ENCODE data around the gene SKA2. TPM values are rescaled to one million over a fixed set of nuclear protein-coding genes. Genes with fewer than 3 reads are reported as not detected.
A peak's percentile ranks its signal among the peaks of the same experiment; 100 is the strongest.

Gene SKA2
- total and polyA plus RNA-seq, 4 donors = 10.5 to 29.6 (median 11.7) TPM

DNA sequence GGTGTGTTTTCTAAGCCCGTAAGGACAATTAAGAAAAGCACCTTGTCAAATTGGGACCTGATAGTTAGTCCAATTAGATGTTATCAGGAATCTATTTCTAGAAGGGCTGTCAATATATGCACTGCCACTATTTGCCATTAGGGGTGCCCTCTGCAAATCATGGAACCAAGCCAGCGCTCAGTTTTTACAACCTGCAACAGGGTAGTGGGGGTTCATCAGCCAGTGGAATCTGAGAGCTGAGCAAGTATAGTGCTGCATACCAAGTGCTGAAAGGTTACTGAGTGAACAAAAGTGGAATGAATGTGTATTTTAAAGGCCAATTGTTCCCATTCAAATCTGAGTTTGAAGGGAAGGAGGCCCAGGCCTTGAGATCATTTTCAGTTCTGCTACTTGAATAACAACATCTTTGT lies 11.0 kb upstream of the SKA2 start:
- H3K9ac ChIP-seq (ENCODE audit: low read depth in 1 of 2, low read length in 2 of 2) = no peak overlapping the region
- H3K27me3 ChIP-seq (ENCODE audit: control insufficient read depth in 4 of 4, insufficient read depth in 4 of 4, low read length in 3 of 4) = no peaks in the 10 kb centered on the region
- no peaks in the 10 kb centered on the region for H3K36me3 ChIP-seq (ENCODE audit: control insufficient read depth in 4 of 4, insufficient read depth in 3 of 4, low read depth in 1 of 4, low read length in 3 of 4)
- H3K4me1 ChIP-seq (ENCODE audit: control insufficient read depth in 4 of 4, insufficient read depth in 4 of 4, low read length in 3 of 4) = no peaks in the 10 kb centered on the region
- TF ChIP-seq, protein P1, sequence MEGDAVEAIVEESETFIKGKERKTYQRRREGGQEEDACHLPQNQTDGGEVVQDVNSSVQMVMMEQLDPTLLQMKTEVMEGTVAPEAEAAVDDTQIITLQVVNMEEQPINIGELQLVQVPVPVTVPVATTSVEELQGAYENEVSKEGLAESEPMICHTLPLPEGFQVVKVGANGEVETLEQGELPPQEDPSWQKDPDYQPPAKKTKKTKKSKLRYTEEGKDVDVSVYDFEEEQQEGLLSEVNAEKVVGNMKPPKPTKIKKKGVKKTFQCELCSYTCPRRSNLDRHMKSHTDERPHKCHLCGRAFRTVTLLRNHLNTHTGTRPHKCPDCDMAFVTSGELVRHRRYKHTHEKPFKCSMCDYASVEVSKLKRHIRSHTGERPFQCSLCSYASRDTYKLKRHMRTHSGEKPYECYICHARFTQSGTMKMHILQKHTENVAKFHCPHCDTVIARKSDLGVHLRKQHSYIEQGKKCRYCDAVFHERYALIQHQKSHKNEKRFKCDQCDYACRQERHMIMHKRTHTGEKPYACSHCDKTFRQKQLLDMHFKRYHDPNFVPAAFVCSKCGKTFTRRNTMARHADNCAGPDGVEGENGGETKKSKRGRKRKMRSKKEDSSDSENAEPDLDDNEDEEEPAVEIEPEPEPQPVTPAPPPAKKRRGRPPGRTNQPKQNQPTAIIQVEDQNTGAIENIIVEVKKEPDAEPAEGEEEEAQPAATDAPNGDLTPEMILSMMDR (IDR thresholded peaks at IDR 0.05; ENCODE audit: low read depth, low read length, missing input control) = peak; percentile 49
- TF ChIP-seq RAD21 (IDR thresholded peaks at IDR 0.05) (peak; percentile 22 to 50), HNF4A (conservative IDR thresholded peaks at IDR 0.05) (no peak)
- H3K27ac ChIP-seq (ENCODE audit: low read depth in 1 of 2, low read length in 2 of 2) = no peak overlapping the region
- 73% methylated on average over 2 of the region's 2 CpGs for WGBS
- H3K9me3 ChIP-seq (ENCODE audit: control insufficient read depth in 4 of 4, low read length in 3 of 4) = no peaks in the 10 kb centered on the region
- no peak for DNase-seq (ENCODE audit: low spot score)
- no peak overlapping the region for H3K4me3 ChIP-seq (ENCODE audit: low read depth in 1 of 3, low read length in 3 of 3)

DNA sequence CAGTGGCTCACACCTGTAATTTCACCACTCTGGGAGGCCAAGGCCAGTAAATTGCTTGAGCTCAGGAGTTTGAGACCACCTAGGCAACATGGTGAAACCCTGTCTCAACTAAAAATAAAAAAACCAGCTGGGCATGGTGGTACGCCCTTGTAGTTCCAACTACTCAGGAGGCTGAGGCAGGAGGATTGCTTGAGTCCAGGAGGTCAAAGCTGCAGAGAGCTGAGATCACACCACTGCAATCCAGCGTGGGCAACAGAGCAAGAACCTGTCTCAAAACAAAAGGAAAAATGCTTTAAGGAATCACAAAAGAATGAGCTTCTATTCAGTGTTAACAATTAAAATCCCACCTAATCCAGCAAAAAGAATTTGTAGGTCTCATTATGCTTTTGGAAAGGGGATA lies 6.5 kb upstream of the SKA2 start:
- WGBS = over 99% methylated on average over 2 of the region's 2 CpGs
- TF ChIP-seq, protein P2, sequence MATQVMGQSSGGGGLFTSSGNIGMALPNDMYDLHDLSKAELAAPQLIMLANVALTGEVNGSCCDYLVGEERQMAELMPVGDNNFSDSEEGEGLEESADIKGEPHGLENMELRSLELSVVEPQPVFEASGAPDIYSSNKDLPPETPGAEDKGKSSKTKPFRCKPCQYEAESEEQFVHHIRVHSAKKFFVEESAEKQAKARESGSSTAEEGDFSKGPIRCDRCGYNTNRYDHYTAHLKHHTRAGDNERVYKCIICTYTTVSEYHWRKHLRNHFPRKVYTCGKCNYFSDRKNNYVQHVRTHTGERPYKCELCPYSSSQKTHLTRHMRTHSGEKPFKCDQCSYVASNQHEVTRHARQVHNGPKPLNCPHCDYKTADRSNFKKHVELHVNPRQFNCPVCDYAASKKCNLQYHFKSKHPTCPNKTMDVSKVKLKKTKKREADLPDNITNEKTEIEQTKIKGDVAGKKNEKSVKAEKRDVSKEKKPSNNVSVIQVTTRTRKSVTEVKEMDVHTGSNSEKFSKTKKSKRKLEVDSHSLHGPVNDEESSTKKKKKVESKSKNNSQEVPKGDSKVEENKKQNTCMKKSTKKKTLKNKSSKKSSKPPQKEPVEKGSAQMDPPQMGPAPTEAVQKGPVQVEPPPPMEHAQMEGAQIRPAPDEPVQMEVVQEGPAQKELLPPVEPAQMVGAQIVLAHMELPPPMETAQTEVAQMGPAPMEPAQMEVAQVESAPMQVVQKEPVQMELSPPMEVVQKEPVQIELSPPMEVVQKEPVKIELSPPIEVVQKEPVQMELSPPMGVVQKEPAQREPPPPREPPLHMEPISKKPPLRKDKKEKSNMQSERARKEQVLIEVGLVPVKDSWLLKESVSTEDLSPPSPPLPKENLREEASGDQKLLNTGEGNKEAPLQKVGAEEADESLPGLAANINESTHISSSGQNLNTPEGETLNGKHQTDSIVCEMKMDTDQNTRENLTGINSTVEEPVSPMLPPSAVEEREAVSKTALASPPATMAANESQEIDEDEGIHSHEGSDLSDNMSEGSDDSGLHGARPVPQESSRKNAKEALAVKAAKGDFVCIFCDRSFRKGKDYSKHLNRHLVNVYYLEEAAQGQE (IDR thresholded peaks at IDR 0.05) = no peak
- no peak for TF ChIP-seq NR2F2 (IDR thresholded peaks at IDR 0.05)
- TF ChIP-seq TAF1 (conservative IDR thresholded peaks at IDR 0.05) = no peak
- TF ChIP-seq RAD21 (IDR thresholded peaks at IDR 0.05) = no peak
- no peak for TF ChIP-seq HNF4A (conservative IDR thresholded peaks at IDR 0.05)
- TF ChIP-seq EGR1 (IDR thresholded peaks at IDR 0.05; ENCODE audit: low read depth in 2 of 2) = no peak
- no peak for TF ChIP-seq HNF4G (IDR thresholded peaks at IDR 0.05)
- TF ChIP-seq YY1 (IDR thresholded peaks at IDR 0.05) = no peak
- no peak for TF ChIP-seq RXRA (IDR thresholded peaks at IDR 0.05)
- TF ChIP-seq, protein P1 (IDR thresholded peaks at IDR 0.05; ENCODE audit: low read depth, low read length, missing input control) = no peak
- TF ChIP-seq, protein P3, sequence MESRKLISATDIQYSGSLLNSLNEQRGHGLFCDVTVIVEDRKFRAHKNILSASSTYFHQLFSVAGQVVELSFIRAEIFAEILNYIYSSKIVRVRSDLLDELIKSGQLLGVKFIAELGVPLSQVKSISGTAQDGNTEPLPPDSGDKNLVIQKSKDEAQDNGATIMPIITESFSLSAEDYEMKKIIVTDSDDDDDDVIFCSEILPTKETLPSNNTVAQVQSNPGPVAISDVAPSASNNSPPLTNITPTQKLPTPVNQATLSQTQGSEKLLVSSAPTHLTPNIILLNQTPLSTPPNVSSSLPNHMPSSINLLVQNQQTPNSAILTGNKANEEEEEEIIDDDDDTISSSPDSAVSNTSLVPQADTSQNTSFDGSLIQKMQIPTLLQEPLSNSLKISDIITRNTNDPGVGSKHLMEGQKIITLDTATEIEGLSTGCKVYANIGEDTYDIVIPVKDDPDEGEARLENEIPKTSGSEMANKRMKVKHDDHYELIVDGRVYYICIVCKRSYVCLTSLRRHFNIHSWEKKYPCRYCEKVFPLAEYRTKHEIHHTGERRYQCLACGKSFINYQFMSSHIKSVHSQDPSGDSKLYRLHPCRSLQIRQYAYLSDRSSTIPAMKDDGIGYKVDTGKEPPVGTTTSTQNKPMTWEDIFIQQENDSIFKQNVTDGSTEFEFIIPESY (IDR thresholded peaks at IDR 0.05) = no peak
- no peak for TF ChIP-seq MAX (IDR thresholded peaks at IDR 0.05)
- no peak for TF ChIP-seq FOXA2 (IDR thresholded peaks at IDR 0.05)
- no peak for TF ChIP-seq SP1 (IDR thresholded peaks at IDR 0.05)
- no peak for TF ChIP-seq JUND (IDR thresholded peaks at IDR 0.05)
- no peak for TF ChIP-seq FOXA1 (IDR thresholded peaks at IDR 0.05)
- no peak for TF ChIP-seq GABPA (IDR thresholded peaks at IDR 0.05 in 1 of 2, conservative IDR thresholded peaks at IDR 0.05 in 1 of 2)
- TF ChIP-seq ATF3 (IDR thresholded peaks at IDR 0.05) = no peak

More for the DNA sequence above, 6.5 kb upstream of the SKA2 start:
- no peaks in the 10 kb centered on the region for H3K9me3 ChIP-seq (ENCODE audit: control insufficient read depth in 4 of 4, low read length in 3 of 4)
- H3K36me3 ChIP-seq (ENCODE audit: control insufficient read depth in 4 of 4, insufficient read depth in 3 of 4, low read depth in 1 of 4, low read length in 3 of 4) = no peaks in the 10 kb centered on the region
- H3K4me3 ChIP-seq (ENCODE audit: low read depth in 1 of 3, low read length in 3 of 3) = no peak overlapping the region
- no peak overlapping the region for H3K9ac ChIP-seq (ENCODE audit: low read depth in 1 of 2, low read length in 2 of 2)
- H3K4me1 ChIP-seq (ENCODE audit: control insufficient read depth in 4 of 4, insufficient read depth in 4 of 4, low read length in 3 of 4) = no peaks in the 10 kb centered on the region
- DNase-seq (ENCODE audit: low spot score) = no peak
- H3K27me3 ChIP-seq (ENCODE audit: control insufficient read depth in 4 of 4, insufficient read depth in 4 of 4, low read length in 3 of 4) = no peaks in the 10 kb centered on the region
- no peak overlapping the region for H3K27ac ChIP-seq (ENCODE audit: low read depth in 1 of 2, low read length in 2 of 2)

Measured in liver (tissue), 9 donors.